HG03520 (cell line): Measurements from ENCODE around the gene RAD23A.
"Not testable (repeated sequence)": the region's sequence is repeated elsewhere in the genome, so short reads cannot be mapped to it uniquely, and the experiment has no call there.

Experiments
- ATAC-seq: cut with Tn5 transposase; IDR thresholded peaks from one replicate; pipeline ENCODE4 v1.9.1; 2021; ENCODE audit warnings: mild to moderate bottlenecking, moderate library complexity; ENCODE audit not compliant: unreplicated experiment

The RAD23A gene

GRCh38 chr19:12954612-12954962, 8.9 kb downstream of the RAD23A start:
- ATAC-seq, result no peak

GRCh38 chr19:12955575-12955974, 9.9 kb downstream of the RAD23A start:
- ATAC-seq, result not testable (repeated sequence)

GRCh38 chr19:12955996-12956395, 10.3 kb downstream of the RAD23A start:
- ATAC-seq, result no peak

GRCh38 chr19:12956446-12957388, 11.1 kb downstream of the RAD23A start, which contains the start of gene GADD45GIP1:
Gene GADD45GIP1, minus strand, starts transcription at chr19:12957223. Its CDS starts 11 bp downstream, at chr19:12957212.
- ATAC-seq, result peak; percentile 70

GRCh38 chr19:12957389-12957952, 11.8 kb downstream of the RAD23A start:
- ATAC-seq, result not testable (repeated sequence)

GRCh38 chr19:12959481-12959880, 13.8 kb downstream of the RAD23A start:
- no peak for ATAC-seq

- ATAC-seq, result no peak
Measured at GRCh38 chr19:12965017-12965811, 19.6 kb downstream of the RAD23A start.

- ATAC-seq, result no peak
Measured at GRCh38 chr19:12965812-12966135, 20.1 kb downstream of the RAD23A start.

GRCh38 chr19:12967907-12968306, 22.2 kb downstream of the RAD23A start:
- no peak for ATAC-seq

GRCh38 chr19:12969292-12969988, 23.8 kb downstream of the RAD23A start, which contains the start of gene DAND5:
Gene DAND5, plus strand, starts transcription at chr19:12969576. Its CDS starts 85 bp downstream, at chr19:12969661.
- ATAC-seq, result no peak

GRCh38 chr19:12970070-12970820, 24.6 kb downstream of the RAD23A start:
- ATAC-seq, result no peak

GRCh38 chr19:12973236-12973635, 27.6 kb downstream of the RAD23A start:
- ATAC-seq, result no peak

GRCh38 chr19:12974301-12975220, 28.9 kb downstream of the RAD23A start:
- ATAC-seq, result no peak

- ATAC-seq, result no peak
Measured at GRCh38 chr19:12975221-12975741, 29.6 kb downstream of the RAD23A start.

GRCh38 chr19:12976109-12976508, 30.4 kb downstream of the RAD23A start:
- ATAC-seq, result not testable (repeated sequence)

- ATAC-seq, result no peak
Measured at GRCh38 chr19:12979974-12980373, 34.3 kb downstream of the RAD23A start.

- ATAC-seq, result no peak
Measured at GRCh38 chr19:12982648-12983047, 37.0 kb downstream of the RAD23A start.

GRCh38 chr19:12983091-12983490, 37.4 kb downstream of the RAD23A start:
- ATAC-seq, result no peak
